ENCODE measurements around the gene ARHGEF19. TPM values are rescaled to one million over a fixed set of nuclear protein-coding genes. Genes with fewer than 3 reads are reported as not detected.
"Not testable (repeated sequence)": the region's sequence is repeated elsewhere in the genome, so short reads cannot be mapped to it uniquely, and the experiment has no call there.

Gene ARHGEF19
- total and polyA plus RNA-seq, 3 experiments from 2014 or later = 6.8 to 12.7 (median 7.8) TPM

- POLR2A ChIA-PET = no interaction called here
These were observed 13.7 kb upstream of the ARHGEF19 start for GRCh38 chr1:16226129-16226489.

GRCh38 chr1:16224472-16224871, 12.0 kb upstream of the ARHGEF19 start:
- Mint-ChIP-seq H3K4me3 (no peak overlapping the region), H3K9me3 (peaks cover 0 to 8% (median 3%) of the 10 kb centered on the region in 5 donors), H3K4me1 (peaks cover 3 to 6% (median 5%) of the 10 kb centered on the region in 3 donors), H3K27me3 (peaks cover 33 to 42% of the 10 kb centered on the region in 2 donors), H3K27ac (no peak overlapping the region), H3K36me3 (peaks cover 0 to 10% (median 0%) of the 10 kb centered on the region in 3 donors)
- peaks cover 3% of the 10 kb centered on the region for H3K27me3 ChIP-seq (ENCODE audit: insufficient read depth, low read length, poor library complexity, severe bottlenecking)
- POLR2A ChIA-PET = no interaction called here
- H3K27ac ChIP-seq (ENCODE audit: low read depth, low read length) = no peak overlapping the region
- DNase-seq = no peak
- H3K36me3 ChIP-seq (ENCODE audit: insufficient read depth, low read length) = no peaks in the 10 kb centered on the region
- CTCF ChIA-PET = no interaction called here
- no peaks in the 10 kb centered on the region for H3K9me3 ChIP-seq (ENCODE audit: low read length)
- H3K4me1 ChIP-seq (ENCODE audit: insufficient read depth, low read length) = no peaks in the 10 kb centered on the region
- no peak overlapping the region for H3K4me3 ChIP-seq (ENCODE audit: low read length)

More at GRCh38 chr1:16226129-16226489, 13.7 kb upstream of the ARHGEF19 start:
- no peak overlapping the region for H3K4me3 ChIP-seq (ENCODE audit: low read length)
- DNase-seq = no peak
- no peaks in the 10 kb centered on the region for H3K9me3 ChIP-seq (ENCODE audit: low read length)
- H3K4me1 ChIP-seq (ENCODE audit: insufficient read depth, low read length) = no peaks in the 10 kb centered on the region
- H3K4me3 Mint-ChIP-seq = no peak overlapping the region
- no peak overlapping the region for H3K27ac ChIP-seq (ENCODE audit: low read depth, low read length)
- CTCF ChIA-PET = interaction anchor here (1.2 kb wide), 1 partner anchor 147 kb away, joined by 3 read pairs; no protein-coding TSS in a partner anchor
- H3K27ac Mint-ChIP-seq = peak overlapping the region in 1 of 8 donors; percentile 8
- H3K27me3 Mint-ChIP-seq = peaks cover 32 to 42% of the 10 kb centered on the region in 2 donors
- H3K27me3 ChIP-seq (ENCODE audit: insufficient read depth, low read length, poor library complexity, severe bottlenecking) = peaks cover 3% of the 10 kb centered on the region
- peaks cover 0 to 10% (median 3%) of the 10 kb centered on the region in 3 donors for H3K36me3 Mint-ChIP-seq
- H3K4me1 Mint-ChIP-seq = peaks cover 0 to 1% (median 0%) of the 10 kb centered on the region in 3 donors
- H3K9me3 Mint-ChIP-seq = peaks cover 0 to 8% (median 3%) of the 10 kb centered on the region in 5 donors
- H3K36me3 ChIP-seq (ENCODE audit: insufficient read depth, low read length) = no peaks in the 10 kb centered on the region

- H3K36me3 ChIP-seq (ENCODE audit: insufficient read depth, low read length); H3K4me3 ChIP-seq (ENCODE audit: low read length); POLR2A ChIA-PET; H3K36me3 Mint-ChIP-seq; H3K4me1 ChIP-seq (ENCODE audit: insufficient read depth, low read length); H3K4me3 Mint-ChIP-seq; H3K27ac Mint-ChIP-seq; H3K27me3 ChIP-seq (ENCODE audit: insufficient read depth, low read length, poor library complexity, severe bottlenecking); DNase-seq; H3K27ac ChIP-seq (ENCODE audit: low read depth, low read length); H3K9me3 ChIP-seq (ENCODE audit: low read length); H3K9me3 Mint-ChIP-seq: not testable (repeated sequence)
- H3K27me3 Mint-ChIP-seq = peaks cover 21 to 30% of the 10 kb centered on the region in 2 donors
- CTCF ChIA-PET = interaction anchor here (1.1 kb wide), 1 partner anchor 22 kb away, joined by 3 read pairs; no protein-coding TSS in a partner anchor
- H3K4me1 Mint-ChIP-seq = peaks cover 4 to 11% (median 6%) of the 10 kb centered on the region in 3 donors
These were observed 10.3 kb upstream of the ARHGEF19 start for GRCh38 chr1:16222716-16223115.

- Histone ChIP-seq H3K4me3 (ENCODE audit: low read length) (no peak overlapping the region), H3K27me3 (ENCODE audit: insufficient read depth, low read length, poor library complexity, severe bottlenecking) (no peaks in the 10 kb centered on the region), H3K4me1 (ENCODE audit: insufficient read depth, low read length) (peaks cover 7% of the 10 kb centered on the region), H3K9me3 (ENCODE audit: low read length) (no peaks in the 10 kb centered on the region), H3K36me3 (ENCODE audit: insufficient read depth, low read length) (no peaks in the 10 kb centered on the region), H3K27ac (ENCODE audit: low read depth, low read length) (no peak overlapping the region)
- DNase-seq = no peak
- ChIA-PET POLR2A (no interaction called here), CTCF (interaction anchor here (1.1 kb wide), 1 partner anchor 23 kb away, joined by 3 read pairs; no protein-coding TSS in a partner anchor)
- Mint-ChIP-seq H3K36me3 (peaks cover 0 to 5% (median 0%) of the 10 kb centered on the region in 3 donors), H3K9me3 (peaks cover 0 to 8% (median 3%) of the 10 kb centered on the region in 5 donors), H3K27ac (peak overlapping the region in 2 of 8 donors; percentile 19 to 54), H3K27me3 (peaks cover 20 to 21% of the 10 kb centered on the region in 2 donors), H3K4me3 (no peak overlapping the region), H3K4me1 (peaks cover 11 to 23% (median 13%) of the 10 kb centered on the region in 3 donors)
These were observed 9.0 kb upstream of the ARHGEF19 start for GRCh38 chr1:16221499-16221898.

- ChIA-PET CTCF (no interaction called here), POLR2A (no interaction called here)
- Histone ChIP-seq H3K36me3 (ENCODE audit: insufficient read depth, low read length) (no peaks in the 10 kb centered on the region), H3K4me1 (ENCODE audit: insufficient read depth, low read length) (peaks cover 15% of the 10 kb centered on the region), H3K9me3 (ENCODE audit: low read length) (no peaks in the 10 kb centered on the region), H3K27me3 (ENCODE audit: insufficient read depth, low read length, poor library complexity, severe bottlenecking) (no peaks in the 10 kb centered on the region), H3K4me3 (ENCODE audit: low read length) (no peak overlapping the region), H3K27ac (ENCODE audit: low read depth, low read length) (no peak overlapping the region)
- Mint-ChIP-seq H3K36me3 (peaks cover 0 to 5% (median 0%) of the 10 kb centered on the region in 3 donors), H3K4me1 (peaks cover 21 to 33% (median 21%) of the 10 kb centered on the region in 3 donors), H3K4me3 (no peak overlapping the region), H3K9me3 (peaks cover 0 to 2% (median 0%) of the 10 kb centered on the region in 5 donors), H3K27me3 (peaks cover 9 to 13% of the 10 kb centered on the region in 2 donors), H3K27ac (peak overlapping the region in 4 of 8 donors; percentile 15 to 66 (median 40))
- no peak for DNase-seq
These were observed 7.6 kb upstream of the ARHGEF19 start for GRCh38 chr1:16219968-16220500.

- Histone ChIP-seq H3K9me3 (ENCODE audit: low read length) (no peaks in the 10 kb centered on the region), H3K27ac (ENCODE audit: low read depth, low read length) (no peak overlapping the region), H3K27me3 (ENCODE audit: insufficient read depth, low read length, poor library complexity, severe bottlenecking) (no peaks in the 10 kb centered on the region), H3K36me3 (ENCODE audit: insufficient read depth, low read length) (no peaks in the 10 kb centered on the region), H3K4me3 (ENCODE audit: low read length) (no peak overlapping the region), H3K4me1 (ENCODE audit: insufficient read depth, low read length) (peaks cover 15% of the 10 kb centered on the region)
- POLR2A ChIA-PET = no interaction called here
- Mint-ChIP-seq H3K36me3 (no peaks in the 10 kb centered on the region), H3K9me3 (no peaks in the 10 kb centered on the region), H3K4me1 (peaks cover 21 to 33% (median 21%) of the 10 kb centered on the region in 3 donors), H3K27ac (peak overlapping the region in 5 of 8 donors; percentile 5 to 90 (median 56)), H3K27me3 (peaks cover 1 to 3% of the 10 kb centered on the region in 2 donors), H3K4me3 (peak overlapping the region in 1 of 7 donors; percentile 54)
- CTCF ChIA-PET = interaction anchor here (1.1 kb wide), 1 partner anchor 14 kb away, joined by 3 read pairs; no protein-coding TSS in a partner anchor
- DNase-seq = no peak
These were observed 6.2 kb upstream of the ARHGEF19 start for GRCh38 chr1:16218674-16219071.

- Mint-ChIP-seq H3K36me3 (no peaks in the 10 kb centered on the region), H3K27me3 (peaks cover 1 to 3% of the 10 kb centered on the region in 2 donors), H3K4me1 (peaks cover 21 to 33% (median 21%) of the 10 kb centered on the region in 3 donors), H3K4me3 (peak overlapping the region in 5 of 7 donors; percentile 50 to 93 (median 85)), H3K9me3 (no peaks in the 10 kb centered on the region), H3K27ac (peak overlapping the region in 7 of 8 donors; percentile 32 to 90 (median 70))
- peaks cover 15% of the 10 kb centered on the region for H3K4me1 ChIP-seq (ENCODE audit: insufficient read depth, low read length)
- H3K27ac ChIP-seq (ENCODE audit: low read depth, low read length) = peak overlapping the region; percentile 59
- H3K9me3 ChIP-seq (ENCODE audit: low read length) = no peaks in the 10 kb centered on the region
- ChIA-PET CTCF (interaction anchor here (1.1 to 1.7 kb wide), 5 partner anchors 15 to 145 kb away, joined by 3 to 8 read pairs (median 4); no protein-coding TSS in a partner anchor), POLR2A (interaction anchor here (1.7 to 2.8 kb wide), 2 partner anchors 11 to 19 kb away, joined by 5 to 26 read pairs; partner anchors contain the start of gene CPLANE2)
- no peak overlapping the region for H3K4me3 ChIP-seq (ENCODE audit: low read length)
- H3K27me3 ChIP-seq (ENCODE audit: insufficient read depth, low read length, poor library complexity, severe bottlenecking) = no peaks in the 10 kb centered on the region
- DNase-seq = no peak
- no peaks in the 10 kb centered on the region for H3K36me3 ChIP-seq (ENCODE audit: insufficient read depth, low read length)
These were observed 5.7 kb upstream of the ARHGEF19 start for GRCh38 chr1:16218014-16218673.

Data from CD8-positive, alpha-beta memory T cell (primary cell).